Right renal pelvis (tissue), 4 donors: ENCODE results near the gene GSN. TPM values are rescaled to one million over a fixed set of nuclear protein-coding genes. Genes with fewer than 3 reads are reported as not detected.

Experiments
- DNase-seq, 4 donors: peaks; one replicate each; pipeline ENCODE4 v3.0.0-alpha.2; 2013; ENCODE audit warnings: low read depth in 4 of 4, low spot score in 3 of 4, missing footprints in 1 of 4
- polyA plus RNA-seq, 4 donors: library from polyadenylated mRNA; unstranded; fragments of 120-200 nt; gene quantifications; one replicate each; pipeline ENCODE4 v1.2.1, GENCODE V29; 2013; ENCODE audit not compliant: insufficient read length in 4 of 4

The GSN gene
- polyA plus RNA-seq, 4 donors, result 144 to 229 (median 173) TPM

DNA sequence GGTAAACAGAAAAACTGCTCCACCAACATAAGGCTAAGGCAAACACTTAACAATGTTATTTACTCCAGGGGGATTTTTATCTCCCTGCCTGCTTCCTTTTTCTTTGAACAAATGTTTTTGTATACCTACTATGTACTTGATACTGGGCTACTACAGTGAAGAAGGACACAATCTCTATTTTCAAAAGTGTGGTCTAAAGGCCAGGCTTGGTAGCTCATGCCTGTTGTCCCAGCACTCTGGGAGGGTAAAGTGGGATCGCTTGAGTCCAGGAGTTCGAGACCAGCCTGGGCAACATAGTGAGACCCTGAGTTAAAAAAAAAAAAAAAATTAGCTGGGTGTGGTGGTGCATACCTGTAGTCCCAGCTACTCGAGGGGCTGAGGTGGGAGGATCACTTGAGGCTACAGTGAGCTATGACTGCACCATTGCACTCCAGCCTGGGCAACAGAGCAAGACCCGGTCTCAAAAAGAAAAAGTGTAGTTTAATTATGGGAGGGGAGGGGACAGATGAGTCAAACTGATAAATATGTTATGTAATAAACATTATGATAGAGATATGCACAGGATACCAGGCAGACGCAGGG, 98.7 kb downstream of the GSN start:
- no peak for DNase-seq

DNA sequence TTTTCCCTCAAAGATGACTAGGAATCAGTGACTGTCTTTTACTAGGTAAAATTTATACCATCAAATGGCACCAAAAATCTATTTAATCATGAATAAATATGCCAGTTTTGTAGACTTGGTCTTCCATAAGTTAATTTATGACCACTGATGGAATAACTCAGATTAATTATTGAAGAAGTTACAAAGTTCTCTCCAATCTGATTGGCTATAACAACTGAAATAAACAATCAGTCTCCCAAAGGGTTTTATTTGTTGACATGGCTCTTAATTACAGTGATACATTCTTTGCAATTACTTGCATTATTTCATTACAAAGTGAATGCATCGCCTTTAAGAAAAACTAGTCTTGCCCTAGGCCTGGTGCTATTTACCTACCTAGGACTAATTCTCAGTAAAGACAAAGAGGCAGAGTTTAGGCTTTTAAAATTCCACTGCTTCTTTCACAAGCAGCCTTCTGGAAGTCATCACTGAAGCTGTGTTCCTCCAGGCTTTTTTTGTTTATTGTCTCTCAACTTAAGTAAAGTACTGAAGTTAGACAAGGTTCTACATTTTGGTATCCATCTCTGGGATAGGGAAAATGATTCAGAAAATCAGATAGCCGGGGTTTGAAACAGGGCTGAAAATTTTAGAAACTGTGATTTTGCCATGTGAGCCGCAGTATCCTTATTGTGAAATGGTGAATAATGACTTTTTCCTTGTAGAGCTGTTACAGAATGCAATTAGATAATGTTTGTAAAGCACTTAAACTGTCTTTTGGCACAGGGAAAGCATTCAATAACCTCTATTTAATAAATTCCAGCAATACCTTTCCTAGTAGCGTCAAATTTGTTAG, 99.6 kb downstream of the GSN start:
- DNase-seq, result no peak

DNA sequence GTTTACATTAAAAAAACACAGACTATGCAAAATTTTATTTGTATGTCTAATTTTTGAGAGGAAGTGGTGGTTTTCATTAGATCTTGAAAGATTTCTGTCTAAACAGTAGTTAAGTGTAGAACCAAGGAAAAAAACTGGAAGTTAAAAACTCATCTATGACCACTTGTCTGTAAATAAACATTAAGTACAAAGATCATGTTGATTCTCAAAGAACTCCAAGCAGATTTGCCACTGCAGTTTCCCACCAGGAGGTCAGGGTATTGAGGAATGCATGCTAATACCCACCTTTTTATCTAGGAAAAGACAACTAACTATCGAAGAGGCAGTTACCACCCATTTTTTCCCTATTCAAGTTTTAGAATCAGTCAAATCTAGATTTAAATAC, 100.2 kb downstream of the GSN start:
- DNase-seq, result no peak

DNA sequence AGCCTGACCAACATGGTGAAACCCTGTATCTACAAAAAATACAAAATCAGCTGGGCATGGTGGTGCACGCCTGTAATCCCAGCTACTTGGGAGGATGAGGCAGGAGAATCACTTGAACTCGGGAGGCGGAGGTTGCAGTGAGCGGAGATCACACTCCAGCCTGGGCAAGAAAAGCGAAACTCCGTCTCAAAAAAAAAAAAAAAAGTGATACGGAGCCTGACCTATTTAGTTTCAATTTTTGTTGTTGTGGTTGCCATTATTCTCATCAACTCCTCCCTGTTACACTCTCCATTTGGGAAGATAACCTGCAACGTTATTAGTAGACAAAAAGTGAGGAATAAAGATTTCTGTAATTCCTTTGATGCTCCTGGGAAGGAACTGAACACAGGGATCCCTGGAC, 100.8 kb downstream of the GSN start:
- DNase-seq, result no peak

DNA sequence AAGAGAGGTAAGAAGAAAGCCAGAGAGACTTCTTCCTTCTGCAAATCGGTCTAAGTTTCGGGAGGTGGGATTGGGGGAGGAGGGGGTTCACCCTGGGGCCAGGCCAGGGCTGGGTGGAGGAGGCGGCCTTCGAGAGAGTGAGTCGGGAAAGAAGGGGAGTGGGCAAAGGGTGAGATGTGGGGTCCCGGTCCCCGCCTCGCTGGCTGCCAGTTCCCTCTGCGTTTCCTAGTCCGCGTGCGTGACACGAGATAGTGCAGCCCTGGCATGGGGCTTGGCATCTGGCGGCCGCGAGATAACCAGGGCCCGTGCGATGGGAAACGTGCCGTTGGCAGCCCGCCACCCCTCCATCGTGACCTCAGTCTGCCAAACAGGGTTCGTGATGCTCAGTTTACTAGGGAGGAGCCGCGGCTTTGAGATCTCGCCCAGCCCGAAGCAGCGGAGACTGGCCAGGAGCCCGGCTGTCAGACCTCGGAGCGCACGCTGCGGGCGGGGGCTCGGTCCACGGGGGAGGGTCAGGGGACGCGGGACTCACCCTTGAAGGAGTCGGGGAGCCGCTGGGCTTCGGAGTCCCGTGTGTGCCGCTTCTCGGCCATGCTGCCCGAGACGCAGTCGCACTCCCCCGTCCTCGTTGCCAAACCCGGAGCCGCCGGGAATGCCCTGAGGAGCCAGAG, 101.8 kb downstream of the GSN start, which contains the start of gene STOM:
Gene STOM (minus strand): TSS at position 656 of the 671 bp plus-strand sequence. CDS start 63 bp downstream, at position 593.
- no peak for DNase-seq

DNA sequence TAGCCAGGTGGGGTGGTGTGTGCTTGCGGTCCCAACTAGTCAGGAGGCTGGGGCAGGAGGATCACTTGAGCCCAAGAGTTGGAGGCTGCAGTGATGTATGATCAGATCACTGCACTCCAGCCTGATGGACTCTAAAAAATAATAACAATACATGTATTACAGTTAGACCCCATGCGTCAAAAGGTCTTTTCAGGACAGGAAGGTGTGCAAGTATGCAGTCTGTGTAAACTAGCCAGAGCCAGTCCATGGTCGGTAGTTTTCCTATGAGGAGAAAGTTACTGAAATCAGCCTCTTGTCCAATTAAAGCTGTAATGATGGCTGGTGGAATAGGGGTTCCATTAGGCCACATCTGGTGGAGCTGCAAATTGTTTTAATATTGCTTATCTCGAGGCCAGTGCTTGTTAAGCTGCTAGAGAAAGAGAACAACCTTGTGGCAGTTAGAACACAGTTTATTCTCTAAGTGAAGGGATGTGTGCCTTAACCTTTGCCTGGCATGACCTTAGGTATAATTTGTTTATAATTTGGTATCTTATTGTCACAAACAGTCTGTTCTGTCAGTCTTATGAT, 103.6 kb downstream of the GSN start:
- DNase-seq, result no peak

DNA sequence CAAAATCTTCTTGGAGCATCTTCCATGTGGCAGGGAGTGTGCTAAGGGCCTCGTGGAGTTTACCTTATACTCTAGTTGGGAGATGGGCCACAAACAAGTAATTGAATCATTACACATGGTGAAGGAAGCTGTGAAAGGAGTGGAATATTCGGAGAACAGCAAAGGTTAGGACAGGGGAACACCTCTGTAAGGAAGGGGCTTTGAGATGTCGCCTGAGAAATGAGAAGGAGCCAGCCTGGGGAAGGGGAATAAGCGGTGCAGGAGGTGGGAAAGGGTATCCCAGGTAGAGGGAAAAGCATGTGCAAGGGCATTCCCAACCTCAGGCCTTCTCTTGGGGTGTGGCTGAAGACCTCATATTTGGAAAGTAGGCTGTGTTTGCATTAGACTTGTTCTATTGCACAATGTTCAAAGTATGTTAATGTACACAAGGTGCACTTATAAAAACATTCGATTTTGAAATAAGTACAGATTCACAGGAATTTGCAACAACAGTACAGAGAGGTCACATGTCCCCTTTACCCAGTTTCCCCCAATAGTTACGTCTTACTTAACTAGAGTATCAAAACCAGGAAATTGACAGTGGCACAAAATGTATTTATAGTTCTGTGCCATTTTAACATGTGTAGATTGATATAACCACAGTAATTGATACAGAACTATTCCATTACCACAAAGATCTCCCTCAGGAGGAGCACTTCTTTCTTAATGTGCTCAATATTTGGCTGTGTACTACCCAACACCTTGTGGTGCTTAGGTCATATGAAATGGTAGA, 104.5 kb downstream of the GSN start:
- DNase-seq, result no peak

DNA sequence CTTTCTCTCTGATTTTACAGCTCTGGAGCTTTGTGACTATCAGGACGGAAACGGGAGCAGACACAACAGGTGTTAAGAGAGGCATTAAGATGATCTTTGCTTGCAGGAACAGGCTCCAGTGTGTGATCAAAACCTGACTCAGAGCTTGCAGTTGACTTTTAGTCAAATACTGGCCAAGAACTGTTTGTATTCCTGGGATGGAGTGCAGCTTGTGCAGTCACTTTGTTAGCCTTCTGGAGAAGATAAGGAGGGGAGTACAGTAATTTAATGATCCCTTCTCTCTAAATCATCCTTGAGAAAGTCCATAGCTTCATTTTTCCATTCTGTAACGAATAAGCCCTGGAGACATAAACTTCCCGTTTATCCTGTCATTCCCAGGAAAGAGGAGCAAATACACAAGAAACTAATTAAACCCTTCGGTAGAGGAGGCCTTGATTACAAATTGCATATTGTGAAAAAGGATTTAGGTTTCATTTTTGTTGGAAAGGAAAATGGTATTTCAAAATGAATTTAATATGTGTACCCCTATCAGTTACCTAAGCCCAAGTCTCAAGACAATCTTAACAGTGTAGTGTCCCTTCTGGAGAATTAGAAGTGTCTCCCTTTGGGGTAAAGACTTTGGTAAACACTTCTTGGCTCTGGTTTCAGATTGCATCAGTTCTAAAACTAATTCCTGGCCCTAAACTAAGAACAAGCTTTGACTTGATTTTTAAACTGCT, 105.2 kb downstream of the GSN start:
- no peak for DNase-seq

DNA sequence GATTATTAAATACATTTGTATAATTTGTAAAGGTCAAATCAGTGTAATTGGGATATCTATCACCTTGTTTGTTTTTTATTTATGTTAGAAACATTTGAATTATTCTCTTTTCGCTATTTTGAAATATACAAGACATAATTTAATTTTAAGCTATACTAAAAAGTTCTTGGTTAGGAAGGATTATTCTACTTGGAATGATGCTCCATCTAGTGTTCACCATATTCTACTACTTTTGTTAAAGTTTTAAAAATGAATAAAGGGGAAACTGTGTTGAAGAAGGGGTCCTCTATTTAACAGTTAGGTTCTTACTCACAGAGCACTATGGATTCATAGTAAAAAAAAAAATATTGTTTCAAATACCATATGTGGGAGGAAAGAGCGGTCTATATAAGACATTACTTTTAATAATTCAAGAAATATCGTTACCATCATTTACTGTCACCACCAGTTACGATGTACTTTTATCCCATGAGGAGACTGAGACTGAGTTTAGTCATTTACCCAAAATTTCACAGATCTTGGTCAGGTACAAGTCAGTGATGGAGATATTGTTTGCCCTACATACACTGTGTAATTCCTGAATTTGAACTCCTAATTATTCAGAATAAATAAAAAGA, 108.4 kb downstream of the GSN start:
- DNase-seq, result no peak

DNA sequence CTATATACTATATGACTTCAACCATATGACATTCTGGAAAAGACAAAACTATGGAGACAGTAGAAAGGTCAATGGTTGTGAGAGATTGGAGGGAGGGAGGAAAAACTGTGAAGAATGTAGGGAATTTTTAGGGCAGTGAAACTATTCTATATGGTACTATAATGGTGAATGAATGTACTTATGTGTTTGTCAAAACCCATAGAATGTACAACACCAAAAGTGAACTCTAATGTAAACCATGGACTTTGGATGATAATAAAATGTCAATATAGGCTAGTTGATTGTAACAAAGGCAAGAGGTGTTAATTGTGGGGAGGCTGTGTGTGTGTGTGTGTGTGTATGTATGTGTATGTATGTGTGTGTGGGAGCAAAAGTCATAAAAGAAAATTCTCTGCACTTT, 112.9 kb downstream of the GSN start:
- no peak for DNase-seq

Other genes starting within 250 kb of the GSN start
- 10 to 100 TPM; 12.0 to 16.6 (median 15.5) TPM for gene C5, start 217.9 kb upstream of the GSN start, polyA plus RNA-seq
- 10 to 100 TPM; 27.2 to 33.6 (median 30.3) TPM for gene CNTRL, start 193.2 kb upstream of the GSN start, polyA plus RNA-seq
- 100 to 1,000 TPM; 100 to 130 (median 128) TPM for gene RAB14, start 66.3 kb upstream of the GSN start, polyA plus RNA-seq
- 10 to 100 TPM; 77.3 to 90.9 (median 83.2) TPM for gene STOM, start 102.1 kb downstream of the GSN start, polyA plus RNA-seq
- 1 to 10 TPM; 3.9 to 6.7 (median 6.6) TPM for gene GGTA1, start 231.7 kb downstream of the GSN start, polyA plus RNA-seq